SK-N-MC (cell line): ENCODE results near the gene EVA1B.

Experiments used
- DNase-seq: peaks from one replicate; pipeline ENCODE4 v3.0.0-alpha.2; 2011; ENCODE audit warnings: low read depth, low spot score
- H3K27ac ChIP-seq: fragments of 200-600 bp; sonication (generic); 2 replicates; pipeline ENCODE4 v1.5.1; 2016; ENCODE audit warnings: mixed run types
- H3K36me3 ChIP-seq: fragments of 200-600 bp; sonication (generic); 2 replicates; pipeline ENCODE4 v1.6.1; 2017; ENCODE audit warnings: antibody characterized with exemption, low read length, mixed read lengths; ENCODE audit not compliant: insufficient read depth
- H3K4me3 ChIP-seq: fragments of 200-600 bp; sonication (generic); 2 replicates; pipeline ENCODE4 v1.5.1; 2016
- H3K9ac ChIP-seq: fragments of 200-600 bp; sonication (generic); 2 replicates; pipeline ENCODE4 v1.8.0; 2017; ENCODE audit warnings: mixed run types, mixed read lengths; ENCODE audit not compliant: insufficient read length
- H3K9me3 ChIP-seq: fragments of 200-600 bp; sonication (generic); 2 replicates; pipeline ENCODE4 v1.6.1; 2017; ENCODE audit warnings: low read depth, mild to moderate bottlenecking, antibody characterized with exemption, low read length, moderate library complexity, mixed read lengths
- EZH2 ChIP-seq: fragments of 200-600 bp; sonication (generic); IDR thresholded peaks from one replicate; pipeline ENCODE4 v1.6.1; 2017; ENCODE audit warnings: antibody characterized with exemption
- FOXP2 ChIP-seq: optimal IDR thresholded peaks from 2 replicates; pipeline ENCODE3; 2011; ENCODE audit warnings: mild to moderate bottlenecking, moderate library complexity; ENCODE audit not compliant: insufficient read depth; ENCODE audit errors: extremely low read length, control extremely low read depth
- POLR2AphosphoS5 ChIP-seq: IDR thresholded peaks from 2 replicates; pipeline ENCODE4 v1.6.1; 2012; ENCODE audit warnings: mild to moderate bottlenecking, low read depth, low read length, borderline replicate concordance

Gene EVA1B

DNA sequence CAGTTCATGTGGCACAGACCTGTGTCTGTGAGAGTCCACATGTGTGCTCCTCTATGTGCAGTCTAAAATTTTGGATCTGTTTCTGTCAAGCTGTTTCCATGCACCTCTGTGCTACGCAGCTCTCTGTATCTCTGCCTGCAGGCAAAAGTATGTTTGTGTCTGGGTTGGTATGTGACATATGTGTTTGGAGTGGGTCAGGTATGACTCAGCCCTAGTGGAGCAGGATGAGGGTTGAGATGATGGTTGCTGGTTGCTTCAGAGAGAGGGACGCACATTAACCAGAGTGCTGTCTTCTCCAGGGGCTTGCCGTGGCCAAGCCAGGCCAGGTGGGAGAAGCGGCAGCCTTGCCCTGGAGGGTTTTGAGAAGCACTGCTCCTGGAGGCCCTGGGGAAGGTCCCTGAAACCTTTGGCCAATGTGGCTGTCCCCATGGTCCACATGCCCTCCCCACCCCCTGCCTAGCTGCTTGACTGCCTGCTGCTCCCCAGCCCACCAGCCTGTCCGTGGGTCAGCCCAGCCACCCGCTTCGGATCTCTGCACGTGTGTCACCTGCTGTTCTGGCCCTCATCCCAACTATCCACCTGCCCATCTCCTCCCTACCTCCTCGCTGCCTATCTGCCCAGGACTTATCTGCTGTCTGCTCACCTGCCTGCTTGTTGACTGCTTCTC is 4.1 kb upstream of the EVA1B start:
- no peak overlapping the region for H3K4me3 ChIP-seq
- H3K27ac ChIP-seq: peak overlapping the region; percentile 42
- H3K9me3 ChIP-seq: no peaks in the 10 kb centered on the region
- no peak for DNase-seq
- no peak overlapping the region for H3K9ac ChIP-seq
- no peaks in the 10 kb centered on the region for H3K36me3 ChIP-seq
- TF ChIP-seq POLR2AphosphoS5: no peak
- TF ChIP-seq EZH2: no peak
- TF ChIP-seq FOXP2: no peak

DNA sequence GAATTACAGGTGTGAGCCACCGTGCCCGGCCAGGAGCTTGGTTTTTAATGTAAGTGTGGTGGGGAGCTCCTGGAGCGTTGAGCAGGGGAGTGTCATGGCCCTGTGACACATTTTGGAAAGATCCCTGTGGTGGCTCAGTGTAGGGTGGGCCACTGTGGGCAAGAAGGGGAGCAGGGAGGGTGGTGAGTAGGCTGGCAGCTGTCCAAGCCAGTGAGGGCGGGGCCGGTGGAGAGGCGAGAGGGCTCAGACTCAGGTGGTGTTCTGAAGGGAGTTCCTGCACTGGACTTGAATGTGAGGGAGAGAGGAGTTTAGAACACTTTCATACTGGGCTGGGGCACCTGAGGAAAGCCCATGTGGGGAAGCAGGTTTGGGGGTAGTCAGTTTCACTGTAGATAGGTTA is 3.1 kb upstream of the EVA1B start:
- Histone ChIP-seq H3K9ac (no peak overlapping the region), H3K36me3 (no peaks in the 10 kb centered on the region), H3K27ac (no peak overlapping the region), H3K4me3 (no peak overlapping the region), H3K9me3 (no peaks in the 10 kb centered on the region)
- DNase-seq: no peak
- no peak for TF ChIP-seq EZH2
- TF ChIP-seq FOXP2: no peak
- no peak for TF ChIP-seq POLR2AphosphoS5

DNA sequence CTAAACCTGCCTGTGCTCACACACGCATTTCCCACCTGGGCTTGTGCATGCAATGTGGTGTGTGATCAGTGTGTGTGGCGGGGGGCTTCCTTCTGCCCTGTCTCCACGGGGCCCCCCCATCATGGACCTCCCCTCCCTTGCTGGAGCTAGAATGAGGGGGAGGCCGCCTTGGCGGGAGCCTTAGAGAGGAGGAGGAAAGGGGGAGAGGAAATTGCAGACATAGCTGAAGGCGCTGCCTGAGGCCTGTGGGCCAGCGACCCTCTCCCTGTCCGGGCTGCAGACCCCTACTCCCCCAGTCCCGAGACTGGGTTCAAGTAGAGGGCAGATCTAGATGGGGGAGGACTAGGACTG is 883 bp upstream of the EVA1B start:
- no peak for TF ChIP-seq POLR2AphosphoS5
- no peak for TF ChIP-seq EZH2
- TF ChIP-seq FOXP2: no peak
- Histone ChIP-seq H3K9me3 (no peaks in the 10 kb centered on the region), H3K9ac (no peak overlapping the region), H3K27ac (peak overlapping the region; percentile 38), H3K36me3 (no peaks in the 10 kb centered on the region), H3K4me3 (peak overlapping the region; percentile 91; the same call in 1 of the 2 replicates)
- DNase-seq: no peak

GRCh38 chr1:36322786-36323635 is 434 bp downstream of the EVA1B start:
- TF ChIP-seq POLR2AphosphoS5 (peak; percentile 11; the same call in 1 of the 2 replicates), FOXP2 (no peak), EZH2 (no peak)
- Histone ChIP-seq H3K27ac (0 out of 2 replicates have a peak overlapping the region, but pooled peaks have one; percentile 13), H3K9ac (peak overlapping the region; percentile 74), H3K4me3 (peak overlapping the region; percentile 91), H3K9me3 (no peaks in the 10 kb centered on the region), H3K36me3 (no peaks in the 10 kb centered on the region)
- DNase-seq: no peak

DNA sequence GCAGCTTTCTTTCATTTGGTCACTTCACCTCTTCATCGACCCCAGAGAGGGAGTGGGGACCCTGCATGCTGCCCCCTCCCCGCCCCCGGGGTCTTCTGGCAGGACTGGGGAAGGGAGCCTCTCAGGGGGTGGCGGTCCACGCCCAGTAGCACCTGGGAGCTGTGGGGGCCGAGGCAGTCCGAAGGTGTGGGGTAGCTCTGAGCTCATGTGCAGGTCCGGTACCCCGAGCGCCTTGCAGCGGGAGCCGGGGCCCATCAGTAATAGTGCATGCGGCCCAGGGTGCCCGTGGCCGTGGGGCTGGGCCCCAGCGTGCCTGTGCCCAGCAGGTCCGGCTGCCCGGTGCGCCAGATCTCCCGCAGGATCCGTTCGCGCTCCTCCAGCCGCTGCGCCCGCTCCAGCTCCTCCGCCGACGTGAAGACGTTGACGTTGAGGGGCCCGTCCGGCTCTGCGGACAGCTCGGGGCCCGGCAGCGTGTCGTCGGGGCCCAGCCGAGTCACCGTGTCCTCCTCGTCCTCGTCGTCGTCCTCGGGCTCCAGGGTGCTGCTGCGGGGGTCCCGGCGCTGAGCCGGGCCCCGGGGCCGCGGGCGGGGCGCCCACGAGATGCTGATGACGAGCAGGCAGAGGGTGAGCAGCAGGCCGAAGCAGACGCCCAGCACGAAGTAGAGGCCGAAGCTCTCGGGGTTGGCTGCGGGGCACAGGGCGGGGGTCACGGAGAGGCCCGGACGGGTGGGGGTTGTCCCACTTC is 1.2 kb downstream of the EVA1B start:
- Histone ChIP-seq H3K27ac (peak overlapping the region; percentile 88), H3K36me3 (no peaks in the 10 kb centered on the region), H3K9me3 (no peaks in the 10 kb centered on the region), H3K9ac (peak overlapping the region; percentile 74), H3K4me3 (peak overlapping the region; percentile 91)
- TF ChIP-seq POLR2AphosphoS5: 0 out of 2 replicates have a peak, but pooled peaks have one; percentile 6
- TF ChIP-seq EZH2: no peak
- no peak for DNase-seq

- H3K9ac ChIP-seq: peak overlapping the region; percentile 74
Observed at GRCh38 chr1:36321119-36321951, 2.1 kb downstream of the EVA1B start.

GRCh38 chr1:36320767-36321118 is 2.7 kb downstream of the EVA1B start:
- TF ChIP-seq FOXP2 (no peak), POLR2AphosphoS5 (no peak), EZH2 (no peak)
- no peaks in the 10 kb centered on the region for H3K36me3 ChIP-seq
- peak overlapping the region; percentile 88 for H3K27ac ChIP-seq
- DNase-seq: no peak
- H3K9ac ChIP-seq: peak overlapping the region; percentile 74
- no peaks in the 10 kb centered on the region for H3K9me3 ChIP-seq
- peak overlapping the region; percentile 91 for H3K4me3 ChIP-seq

More at GRCh38 chr1:36321119-36321951, 2.1 kb downstream of the EVA1B start:
- Histone ChIP-seq H3K9me3 (no peaks in the 10 kb centered on the region), H3K4me3 (peak overlapping the region; percentile 91), H3K36me3 (no peaks in the 10 kb centered on the region), H3K27ac (peak overlapping the region; percentile 88)
- peak; percentile 32 for DNase-seq
- TF ChIP-seq FOXP2: no peak
- peak; percentile 75 for TF ChIP-seq POLR2AphosphoS5
